ENCODE results near the gene PPARD. TPM values are rescaled to one million over a fixed set of nuclear protein-coding genes. Genes with fewer than 3 reads are reported as not detected.
"Not testable (repeated sequence)": the region's sequence is repeated elsewhere in the genome, so short reads cannot be mapped to it uniquely, and the experiment has no call there.

Gene PPARD
- total RNA-seq: 14.7 TPM
- long read RNA-seq, partial matches to known transcripts: 3 of 10 reads
- long read RNA-seq, other reads (novel, unspliced or antisense): 2 of 10 reads

DNA sequence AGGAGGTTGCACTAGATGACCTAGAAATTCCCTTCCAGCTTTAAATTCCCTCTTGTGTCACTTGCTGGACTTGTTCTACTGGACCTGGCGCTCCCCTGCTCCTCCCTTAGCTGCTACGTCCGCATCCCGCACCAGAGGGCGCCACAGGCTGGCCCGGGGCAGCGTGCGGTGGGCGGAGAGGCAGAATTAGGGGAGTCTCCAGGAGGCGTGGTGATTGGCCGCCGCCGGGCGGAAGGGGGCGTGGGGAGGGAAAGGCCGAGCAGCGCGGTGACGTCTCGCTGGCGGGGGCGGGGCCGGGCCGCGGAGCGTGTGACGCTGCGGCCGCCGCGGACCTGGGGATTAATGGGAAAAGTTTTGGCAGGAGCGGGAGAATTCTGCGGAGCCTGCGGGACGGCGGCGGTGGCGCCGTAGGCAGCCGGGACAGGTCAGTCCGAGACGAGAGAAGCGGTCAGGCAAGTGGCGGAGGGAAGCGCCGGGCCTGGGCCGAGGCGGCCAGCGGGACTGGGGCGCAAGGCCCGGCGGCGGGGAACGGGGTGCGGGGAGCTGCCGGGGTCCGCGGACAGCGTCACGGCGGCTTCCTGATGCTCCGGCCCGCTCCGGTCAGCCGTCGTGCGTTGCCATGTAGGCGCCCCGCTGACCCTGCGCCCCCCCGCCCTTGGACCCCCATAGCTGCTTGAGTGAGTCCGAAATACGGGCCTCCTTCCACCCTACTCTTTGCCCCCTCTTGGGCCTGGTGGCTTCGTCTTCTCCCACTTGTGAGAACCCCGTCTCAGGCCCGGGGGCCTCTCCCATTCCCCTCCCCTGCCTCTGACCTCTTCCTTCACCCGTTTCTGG lies at the start of gene PPARD:
Gene PPARD, plus strand, starts transcription at position 301 of the 834 bp plus-strand sequence. CDS start 68,530 bp downstream, outside the sequence.
- intact Hi-C loops (cut with DNase I): loop anchor here (1.0 to 5.0 kb wide), 4 partner anchors 73 to 395 kb away; partner anchors contain the start of genes ARMC12 and RPL10A
- DNase-seq (ENCODE audit: missing footprints) (peak; percentile 99), ATAC-seq (peak; percentile 99)

DNA sequence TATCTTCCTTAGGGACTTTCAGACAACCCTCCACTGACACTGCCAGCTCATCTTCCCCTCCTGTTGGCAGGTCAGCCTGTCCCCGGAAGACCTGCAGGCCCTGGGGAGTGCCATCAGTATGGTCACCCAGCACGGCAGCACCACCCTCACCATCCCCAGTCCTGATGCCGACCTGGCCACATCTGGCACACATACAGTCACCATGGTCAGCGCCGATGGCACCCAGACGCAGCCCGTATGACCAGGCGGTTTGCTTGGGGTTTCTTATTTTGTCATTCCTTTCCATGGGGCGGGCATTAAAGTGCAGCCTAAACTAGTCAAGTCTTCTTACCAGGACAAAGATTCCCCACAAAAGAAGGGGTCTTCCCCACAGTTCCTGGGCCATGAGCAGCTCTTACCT lies 48.7 kb upstream of the PPARD start:
- ATAC-seq (no peak), DNase-seq (ENCODE audit: missing footprints) (no peak)
- intact Hi-C loops (cut with DNase I): no loop called here

DNA sequence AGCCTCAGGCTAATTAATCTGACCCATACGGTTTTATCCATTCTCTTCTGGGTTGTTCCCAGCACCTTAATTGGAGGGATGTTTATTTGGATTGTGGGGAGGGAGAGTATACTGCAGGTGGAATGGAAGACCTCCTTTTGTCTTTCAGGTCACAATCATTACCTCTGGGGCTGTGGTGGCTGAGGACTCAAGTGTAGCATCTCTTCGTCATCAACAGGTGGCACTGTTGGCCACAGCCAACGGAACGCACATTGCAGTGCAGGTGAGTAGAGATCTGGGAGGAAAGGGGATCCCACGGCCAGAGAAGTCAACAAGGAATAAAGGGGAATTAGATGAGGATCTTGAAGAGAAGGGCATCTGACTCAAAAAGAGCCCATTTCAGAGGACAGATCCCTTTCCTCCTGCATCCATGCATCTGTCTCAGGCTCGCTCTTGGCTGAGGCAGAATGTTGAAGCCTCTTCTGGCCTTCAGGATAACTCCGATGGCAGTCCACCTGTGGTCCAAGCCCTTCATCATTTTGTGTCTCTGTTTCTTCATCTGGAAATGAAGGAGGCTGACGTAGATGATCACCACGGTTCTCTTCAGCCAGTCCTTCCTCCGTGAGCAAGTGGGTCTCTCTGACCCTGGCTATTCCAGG lies 47.9 kb upstream of the PPARD start:
- intact Hi-C loops (cut with DNase I): no loop called here
- no peak for DNase-seq (ENCODE audit: missing footprints)
- no peak for ATAC-seq

DNA sequence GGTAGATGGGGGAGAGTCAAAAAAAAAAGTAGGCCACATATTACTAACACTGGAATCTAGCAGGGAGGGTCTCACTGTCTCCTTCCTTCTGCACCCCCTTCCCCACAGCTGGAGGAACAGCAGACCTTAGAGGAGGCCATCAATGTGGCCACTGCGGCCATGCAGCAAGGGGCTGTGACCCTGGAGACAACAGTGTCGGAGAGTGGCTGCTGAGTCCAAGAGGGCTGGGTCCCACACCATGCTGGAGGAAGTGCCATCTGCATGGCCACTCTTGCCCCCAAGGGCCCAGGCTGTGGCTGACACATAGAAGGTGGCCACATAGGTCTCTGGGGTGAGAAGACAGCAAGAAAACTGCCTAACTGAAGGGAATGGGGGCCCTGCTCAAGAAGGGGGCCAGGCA lies 47.3 kb upstream of the PPARD start:
- ATAC-seq (no peak), DNase-seq (ENCODE audit: missing footprints) (no peak)
- intact Hi-C loops (cut with DNase I): loop anchor here (5.0 kb wide), 1 partner anchor 172 kb away; the partner anchor contains the start of gene RPL10A

DNA sequence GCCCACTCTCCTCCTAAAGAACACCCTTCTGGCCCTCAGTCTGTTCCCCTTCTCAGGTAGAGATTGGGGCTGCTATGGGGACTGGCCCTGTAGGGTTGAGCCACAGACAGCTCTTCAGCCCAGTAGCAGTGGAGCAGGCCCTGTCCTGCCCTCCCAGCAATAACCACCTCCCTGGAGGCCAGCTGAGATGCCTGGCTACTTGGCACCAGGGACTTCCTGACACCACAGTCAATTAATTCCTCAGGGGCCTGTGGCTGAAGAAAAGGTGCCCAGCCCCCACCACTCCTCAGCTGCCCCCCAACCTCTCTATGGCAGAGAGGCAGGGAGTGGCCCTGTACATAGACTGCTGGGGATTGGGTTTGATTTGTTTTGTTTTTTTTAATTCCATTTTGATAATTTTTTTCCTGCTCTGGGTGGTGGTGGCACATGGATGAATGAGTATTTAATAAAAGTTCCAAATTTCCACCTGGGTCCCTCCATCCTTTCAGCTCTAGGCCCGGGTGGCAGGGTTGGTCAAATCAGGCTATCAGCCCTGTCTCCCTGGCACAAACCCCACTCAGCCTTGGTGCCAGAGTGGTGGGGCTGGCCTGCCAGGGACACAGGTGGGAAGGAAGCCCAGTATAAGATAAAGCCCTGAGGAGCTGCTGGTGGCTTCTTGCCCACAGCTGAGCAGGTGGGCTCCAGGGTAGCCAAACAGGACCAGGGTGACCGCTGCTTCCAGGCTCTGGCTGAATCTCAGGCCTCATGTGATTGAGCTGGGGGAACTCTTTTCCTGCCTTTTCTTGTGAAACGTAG lies 46.6 kb upstream of the PPARD start:
- peak; percentile 21 for ATAC-seq
- DNase-seq (ENCODE audit: missing footprints): no peak
- intact Hi-C loops (cut with DNase I): loop anchor here (5.0 kb wide), 1 partner anchor 172 kb away; the partner anchor contains the start of gene RPL10A

DNA sequence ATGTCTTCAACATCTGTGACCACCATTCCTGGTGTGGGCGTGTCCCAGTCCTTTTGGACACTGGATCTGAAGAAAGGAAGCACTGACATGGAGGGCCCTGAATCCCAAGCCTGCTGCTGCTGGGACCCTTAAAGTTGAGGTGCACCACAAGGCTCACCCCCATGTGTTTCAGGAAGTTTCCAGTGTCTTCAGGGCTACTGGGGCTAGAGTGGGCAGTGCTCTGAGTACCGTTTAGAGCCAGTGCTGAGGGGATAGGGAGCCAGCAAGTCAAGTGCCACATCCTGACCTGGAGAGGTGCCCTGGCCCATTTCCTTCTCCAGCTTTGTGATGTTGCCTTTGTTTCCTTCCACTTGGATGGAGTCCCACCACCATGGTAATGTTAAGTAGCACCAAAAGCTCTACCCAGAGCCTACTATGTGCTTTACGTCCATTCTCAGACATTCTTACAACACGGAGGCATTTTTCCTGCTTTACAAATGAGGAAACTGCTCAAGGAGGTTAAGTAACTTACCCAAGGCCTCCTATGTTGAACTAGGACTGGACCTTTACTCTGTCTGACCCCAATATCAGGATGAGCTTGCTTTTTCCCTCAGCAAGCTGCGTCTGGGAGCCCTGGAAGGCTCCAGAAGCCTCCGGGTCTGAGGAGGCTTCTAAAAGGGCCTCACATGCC lies 45.3 kb upstream of the PPARD start:
- ATAC-seq (no peak), DNase-seq (ENCODE audit: missing footprints) (no peak)
- intact Hi-C loops (cut with DNase I): loop anchor here (1.0 to 5.0 kb wide), 2 partner anchors 152 to 170 kb away; partner anchors contain the start of gene RPL10A

DNA sequence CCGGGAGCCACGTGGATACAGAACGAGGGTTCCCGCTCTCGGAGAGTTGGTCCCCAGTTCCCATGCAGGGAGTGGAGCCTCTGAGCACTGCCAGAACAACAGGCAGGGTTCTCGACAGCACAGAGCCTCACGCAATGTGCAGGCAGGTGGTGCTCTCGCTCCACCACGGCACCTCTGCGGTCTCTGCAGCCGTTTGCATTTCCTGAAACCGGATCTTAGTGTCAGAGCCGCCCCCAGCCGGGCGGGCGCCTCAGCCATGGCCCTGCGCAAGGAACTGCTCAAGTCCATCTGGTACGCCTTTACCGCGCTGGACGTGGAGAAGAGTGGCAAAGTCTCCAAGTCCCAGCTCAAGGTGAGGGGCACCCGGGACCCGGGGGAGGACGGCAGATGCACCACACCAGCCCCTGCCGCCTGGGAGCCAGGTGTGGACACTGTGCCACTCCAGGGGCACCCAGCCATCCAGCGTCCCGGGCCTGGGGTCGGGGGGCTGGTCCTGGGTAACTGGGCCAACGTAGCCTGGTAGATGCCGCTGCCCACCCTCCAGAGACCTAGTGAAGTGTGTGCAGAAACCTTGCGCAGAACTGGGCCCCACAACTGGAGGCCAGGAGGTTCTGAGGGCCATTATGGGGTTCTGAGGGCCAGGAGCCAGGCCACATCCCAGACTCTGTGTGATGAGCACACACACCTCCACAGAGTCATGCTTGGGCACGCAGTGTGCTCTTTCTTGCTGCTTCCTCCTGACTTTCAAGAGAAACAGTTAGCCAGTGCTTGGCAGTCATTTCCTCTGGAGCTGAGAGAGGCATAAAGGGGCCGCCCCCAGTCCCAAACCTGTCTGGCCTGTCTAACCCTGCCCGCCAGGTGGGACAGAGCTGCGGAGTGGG lies 44.5 kb upstream of the PPARD start, which contains the start of gene DEF6:
Gene DEF6, plus strand, starts transcription at position 218 of the 881 bp plus-strand sequence. Its CDS starts 39 bp downstream, at position 257.
- ATAC-seq (peak; percentile 85), DNase-seq (ENCODE audit: missing footprints) (peak; percentile 93)
- intact Hi-C loops (cut with DNase I): loop anchor here (1.0 to 5.0 kb wide), 2 partner anchors 151 to 169 kb away; partner anchors contain the start of gene RPL10A

DNA sequence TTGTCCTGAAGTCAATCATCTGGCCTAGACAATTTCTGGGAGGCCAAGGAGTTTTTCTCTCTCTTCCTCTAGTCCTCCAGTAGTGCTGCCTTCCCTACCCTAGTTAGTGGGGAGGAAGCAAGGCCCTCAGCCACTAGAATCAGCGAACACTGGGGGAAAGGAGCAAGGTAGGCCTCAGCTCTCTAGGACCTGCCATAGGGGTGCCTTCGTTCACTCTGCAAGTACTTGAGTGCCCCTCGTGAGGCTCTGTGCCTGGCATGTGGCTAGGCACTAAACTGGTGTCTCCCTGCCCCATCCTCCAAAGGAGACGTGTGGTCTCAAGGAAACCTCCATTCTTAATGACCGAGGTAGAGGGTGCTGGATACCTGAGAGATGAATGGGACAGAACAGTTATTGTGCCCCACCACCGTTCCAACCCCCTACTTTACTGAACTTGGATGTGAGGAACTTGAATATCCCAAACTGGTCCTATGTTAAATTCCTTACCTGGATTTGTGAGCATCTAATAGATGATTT lies 43.7 kb upstream of the PPARD start:
- intact Hi-C loops (cut with DNase I): loop anchor here (5.0 kb wide), 1 partner anchor 169 kb away; the partner anchor contains the start of gene RPL10A
- no peak for DNase-seq (ENCODE audit: missing footprints)
- no peak for ATAC-seq

DNA sequence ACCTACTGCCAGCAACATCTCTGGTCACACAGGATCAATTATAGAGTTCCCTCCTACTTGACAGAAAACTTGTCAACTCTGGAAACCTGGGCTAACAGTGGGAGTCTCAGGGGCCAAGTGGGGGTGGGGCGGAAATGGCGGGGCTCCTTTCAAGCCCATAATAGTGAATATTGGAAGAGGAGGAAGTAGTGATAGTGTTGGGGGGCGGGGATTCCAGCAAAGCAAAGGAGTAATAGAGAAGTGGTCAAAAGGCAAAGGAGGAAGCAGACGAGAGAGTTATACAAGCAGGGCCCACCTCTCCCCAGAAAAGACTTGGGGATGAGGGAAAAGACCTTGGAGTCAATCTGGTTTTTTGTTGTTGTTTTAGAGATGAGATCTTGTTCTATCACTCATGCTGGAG lies 42.7 kb upstream of the PPARD start:
- no peak for ATAC-seq
- intact Hi-C loops (cut with DNase I): loop anchor here (5.0 kb wide), 1 partner anchor 168 kb away; the partner anchor contains the start of gene RPL10A
- no peak for DNase-seq (ENCODE audit: missing footprints)

DNA sequence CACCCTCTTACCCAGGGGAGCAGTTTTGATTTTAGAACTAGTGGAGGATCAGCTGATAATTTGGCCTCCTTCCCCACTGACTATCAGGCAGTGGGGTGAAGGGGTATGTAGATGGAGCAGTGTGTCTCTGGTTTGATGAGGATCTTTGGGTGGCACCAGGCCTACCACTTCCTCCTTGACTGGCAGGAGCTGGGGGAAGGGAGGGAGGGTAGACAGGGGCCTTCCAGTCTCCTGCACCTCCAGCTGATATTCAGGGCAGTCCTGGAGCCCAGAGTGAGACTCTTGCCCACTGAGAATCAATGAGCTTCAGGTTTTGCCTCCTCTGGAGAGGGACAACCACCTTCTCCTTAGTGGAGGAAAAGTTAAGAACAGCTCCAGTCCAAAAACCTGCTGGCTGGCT lies 41.5 kb upstream of the PPARD start:
- ATAC-seq: no peak
- intact Hi-C loops (cut with DNase I): no loop called here
- no peak for DNase-seq (ENCODE audit: missing footprints)

DNA sequence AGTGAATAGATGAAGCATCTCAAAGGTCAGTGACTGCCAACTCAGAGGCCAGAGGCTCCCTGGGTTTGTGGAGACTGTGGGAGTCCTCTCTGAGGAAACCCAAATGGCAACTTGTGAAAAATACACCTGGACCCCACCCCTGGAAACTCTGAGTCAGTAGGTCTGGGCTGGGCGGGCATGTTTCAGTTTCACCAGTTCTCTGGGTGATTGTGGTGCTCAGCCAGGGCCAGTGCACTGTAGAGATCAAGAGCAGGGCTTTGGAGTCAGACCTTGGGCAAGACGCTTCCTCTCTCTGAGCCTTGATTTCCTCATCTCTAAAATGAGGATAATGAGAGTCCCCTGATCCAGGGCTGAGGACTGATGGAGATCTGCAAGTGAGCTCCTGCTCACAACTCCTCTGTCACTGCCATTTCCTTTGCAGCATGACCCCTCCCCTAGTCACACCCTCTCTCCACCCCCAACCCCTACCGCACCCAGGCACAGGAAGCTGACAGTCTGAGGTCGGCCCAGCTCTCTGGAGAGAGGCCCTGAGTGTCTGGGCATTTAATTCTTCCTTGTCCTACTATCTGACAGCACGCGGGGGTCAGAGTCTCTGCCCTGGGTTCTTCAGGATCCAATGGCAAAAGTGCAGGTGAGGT lies 39.6 kb upstream of the PPARD start:
- DNase-seq (ENCODE audit: missing footprints): peak; percentile 83
- intact Hi-C loops (cut with DNase I): no loop called here
- ATAC-seq: peak; percentile 65

DNA sequence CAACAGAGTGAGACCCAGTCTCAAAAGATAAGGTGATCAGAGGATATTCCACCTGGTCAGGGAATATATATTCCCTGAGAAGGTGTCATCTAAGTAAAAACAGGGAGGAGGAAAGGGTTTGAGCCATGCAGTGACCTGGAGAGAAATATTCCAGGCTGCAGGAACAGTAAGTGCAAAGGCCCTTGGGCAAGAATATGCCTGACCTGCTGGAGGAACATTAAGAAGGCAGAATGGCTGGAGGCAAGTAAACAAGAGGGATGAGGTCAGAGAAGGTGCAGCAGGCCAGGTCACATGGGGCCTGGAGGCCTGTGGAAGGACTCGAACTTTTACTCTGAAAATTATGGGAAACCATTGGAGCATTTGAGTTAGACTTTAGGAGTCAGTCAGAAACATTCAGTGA lies 38.1 kb upstream of the PPARD start:
- no peak for ATAC-seq
- intact Hi-C loops (cut with DNase I): no loop called here
- DNase-seq (ENCODE audit: missing footprints): no peak

DNA sequence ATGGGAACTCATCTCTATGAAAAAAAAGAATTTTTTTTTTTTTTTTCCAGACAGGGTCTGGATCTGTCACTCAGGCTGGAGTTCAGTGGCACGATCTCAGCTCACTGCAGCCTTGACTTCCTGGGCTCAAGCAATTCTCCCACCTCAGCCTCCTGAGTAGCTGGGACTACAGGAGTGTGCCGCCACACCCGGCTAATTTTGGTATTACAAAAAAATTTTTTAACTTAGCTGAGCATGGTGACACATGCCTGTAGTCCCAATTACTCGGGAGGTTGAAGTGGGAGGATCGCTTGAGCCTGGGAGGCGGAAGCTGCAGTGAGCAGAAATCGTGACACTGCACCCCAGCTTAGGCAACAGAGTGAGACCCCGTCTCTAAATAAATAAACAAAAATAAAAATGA lies 37.2 kb upstream of the PPARD start:
- no peak for ATAC-seq
- intact Hi-C loops (cut with DNase I): no loop called here
- no peak for DNase-seq (ENCODE audit: missing footprints)

DNA sequence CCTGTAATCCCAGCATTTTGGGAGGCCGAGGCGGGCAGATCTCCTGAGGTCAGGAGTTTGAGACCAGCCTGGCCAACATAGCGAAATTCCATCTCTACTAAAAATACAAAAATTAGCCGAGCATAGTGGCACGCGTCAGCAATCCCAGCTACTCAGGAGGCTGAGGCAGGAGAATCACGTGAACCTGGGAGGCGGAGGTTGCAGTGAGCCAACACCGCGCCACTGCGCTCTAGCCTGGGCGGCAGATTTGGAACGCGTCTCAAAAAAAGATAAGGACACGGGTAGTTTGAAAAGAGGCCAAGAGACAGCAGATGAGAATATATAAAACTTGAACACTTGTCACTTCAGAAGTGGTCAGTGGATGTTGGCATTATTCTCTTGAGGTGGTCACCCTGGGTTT lies 35.2 kb upstream of the PPARD start:
- ATAC-seq; intact Hi-C loops (cut with DNase I); DNase-seq (ENCODE audit: missing footprints): not testable (repeated sequence)

DNA sequence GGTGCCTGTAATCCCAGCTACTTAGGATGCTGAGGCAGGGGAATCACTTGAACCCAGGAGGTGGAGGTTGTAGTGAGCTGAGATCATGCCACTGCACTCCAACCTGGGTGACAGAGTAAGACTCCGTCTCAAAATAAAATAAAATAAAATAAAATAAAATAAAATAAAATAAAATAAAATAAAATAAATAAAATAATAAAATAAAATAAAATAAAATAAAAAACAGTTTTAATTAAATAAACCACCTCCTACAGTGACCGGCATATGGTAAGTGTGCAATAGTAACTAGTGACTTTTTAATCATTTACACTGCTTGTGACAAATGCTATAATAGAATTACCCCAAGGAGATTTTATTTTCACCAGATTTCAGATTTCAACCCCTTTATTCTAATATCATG lies 33.8 kb upstream of the PPARD start:
- ATAC-seq; intact Hi-C loops (cut with DNase I); DNase-seq (ENCODE audit: missing footprints): not testable (repeated sequence)

DNA sequence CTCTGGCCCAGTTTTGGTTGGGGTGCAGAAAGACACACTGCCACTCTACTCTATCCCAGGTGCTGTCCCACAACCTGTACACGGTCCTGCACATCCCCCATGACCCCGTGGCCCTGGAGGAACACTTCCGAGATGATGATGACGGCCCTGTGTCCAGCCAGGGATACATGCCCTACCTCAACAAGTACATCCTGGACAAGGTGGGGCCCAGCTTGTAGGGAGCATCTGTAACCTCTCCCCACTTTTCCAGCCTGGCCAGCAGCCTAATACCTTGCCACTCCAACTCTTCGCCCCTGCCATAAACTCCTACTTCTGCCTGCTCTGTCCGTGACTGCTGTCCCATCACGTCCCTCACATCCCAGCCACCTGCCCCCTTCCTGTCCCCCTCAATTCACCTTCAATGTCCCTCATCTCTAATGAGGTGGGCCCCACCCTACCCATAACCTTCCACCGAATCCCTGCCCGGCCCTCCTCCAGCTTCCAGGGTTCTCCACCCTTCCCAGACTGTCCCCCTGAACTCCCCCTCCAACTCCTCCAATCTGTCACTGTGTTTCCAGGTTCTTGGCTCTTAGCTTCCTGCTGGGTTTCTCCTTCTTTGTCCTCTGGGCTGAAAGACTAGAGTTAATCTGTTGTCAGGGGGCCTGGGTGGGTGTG lies 32.6 kb upstream of the PPARD start:
- no peak for DNase-seq (ENCODE audit: missing footprints)
- intact Hi-C loops (cut with DNase I): no loop called here

More for the DNA sequence above, 32.6 kb upstream of the PPARD start:
- no peak for ATAC-seq

All from Right ventricle myocardium inferior (tissue), 1 donor.